IMR-90 (cell line): ENCODE data around the gene FGG. TPM values are rescaled to one million over a fixed set of nuclear protein-coding genes. Genes with fewer than 3 reads are reported as not detected.
"Not testable (repeated sequence)": the region's sequence is repeated elsewhere in the genome, so short reads cannot be mapped to it uniquely, and the experiment has no call there.

Source experiments
- ATAC-seq: fragments of 200-7000 bp; cut with Tn5 transposase; 2 replicates; pipeline ENCODE4 v1.9.1; 2020; ENCODE audit warnings: low read depth, mild to moderate bottlenecking, moderate library complexity
- BruUV-seq: library from RNA; stranded (reverse); fragments of 400-500 nt; replicated peaks from 2 replicates; lab custom pipeline; 2021; lab: Mats Ljungman, UMichigan
- CTCF ChIA-PET: fragments of 300-600 bp; formaldehyde crosslinking; extraction: SDS; loops from one replicate; lab custom pipeline; 2021; ENCODE audit warnings: antibody characterized with exemption; lab: Yijun Ruan, JAX
- POLR2A ChIA-PET: fragments of 300-600 bp; sonication (Branson Sonifier 250); formaldehyde crosslinking; loops from one replicate; lab custom pipeline; 2022; ENCODE audit warnings: antibody characterized with exemption; ENCODE audit not compliant: unreplicated experiment; lab: Charles Lee
- DNase-seq: peaks from one replicate; pipeline ENCODE4 v3.0.0; 2013
- H2AFZ ChIP-seq: replicated peaks from 2 replicates; pipeline ENCODE3; 2013; ENCODE audit warnings: low read length, mild to moderate bottlenecking; ENCODE audit not compliant: poor library complexity
- H2AK5ac ChIP-seq: 2 replicates; pipeline ENCODE4 v1.6.1; 2013; ENCODE audit warnings: low read depth, low read length, inconsistent platforms
- H2AK9ac ChIP-seq: replicated peaks from 2 replicates; pipeline ENCODE3; 2013; ENCODE audit warnings: mild to moderate bottlenecking, low read depth, low read length, moderate library complexity; ENCODE audit not compliant: poor library complexity
- H2BK120ac ChIP-seq: 2 replicates; pipeline ENCODE4 v1.6.1; 2013; ENCODE audit warnings: low read depth, low read length, inconsistent platforms
- H2BK15ac ChIP-seq: 3 replicates; pipeline ENCODE4 v1.6.1; 2013; ENCODE audit warnings: low read depth, low read length, inconsistent platforms
- H2BK20ac ChIP-seq: 2 replicates; pipeline ENCODE4 v1.6.1; 2013; ENCODE audit warnings: low read depth, mild to moderate bottlenecking, inconsistent platforms, low read length, moderate library complexity
- H2BK5ac ChIP-seq: 2 replicates; pipeline ENCODE4 v1.6.1; 2013; ENCODE audit warnings: mild to moderate bottlenecking, low read depth, low read length, inconsistent platforms; ENCODE audit not compliant: poor library complexity, severe bottlenecking
- H3K14ac ChIP-seq: replicated peaks from 2 replicates; pipeline ENCODE4 v1.6.1; 2013; ENCODE audit warnings: low read depth, low read length, inconsistent platforms
- H3K18ac ChIP-seq: 2 replicates; pipeline ENCODE4 v1.6.1; 2013; ENCODE audit warnings: low read depth, low read length, control low read depth
- H3K23ac ChIP-seq: 2 replicates; pipeline ENCODE4 v1.6.1; 2013; ENCODE audit warnings: low read depth, low read length, inconsistent platforms
- H3K27ac ChIP-seq: 2 replicates; pipeline ENCODE4 v1.5.1; 2013; ENCODE audit warnings: mild to moderate bottlenecking, control low read depth, low read length; ENCODE audit not compliant: insufficient read depth
- H3K27me3 ChIP-seq: 2 replicates; pipeline ENCODE4 v1.6.1; 2013; ENCODE audit warnings: low read length; ENCODE audit not compliant: control insufficient read depth, insufficient read depth
- H3K36me3 ChIP-seq: 2 replicates; pipeline ENCODE4 v1.6.1; 2013; ENCODE audit warnings: low read length, mixed read lengths; ENCODE audit not compliant: control insufficient read depth, insufficient read depth
- H3K4ac ChIP-seq: 2 replicates; pipeline ENCODE4 v1.6.1; 2013; ENCODE audit warnings: low read depth, low read length, inconsistent platforms
- H3K4me1 ChIP-seq: 2 replicates; pipeline ENCODE4 v1.6.1; 2013; ENCODE audit warnings: low read length, mixed read lengths; ENCODE audit not compliant: control insufficient read depth, insufficient read depth
- H3K4me2 ChIP-seq: 2 replicates; pipeline ENCODE4 v1.6.1; 2013; ENCODE audit warnings: low read depth, mild to moderate bottlenecking, control low read depth, low read length, moderate library complexity
- H3K4me3 ChIP-seq: 2 replicates; pipeline ENCODE4 v1.5.1; 2013; ENCODE audit warnings: low read depth, mild to moderate bottlenecking, control low read depth, low read length, moderate library complexity; ENCODE audit not compliant: insufficient read depth
- H3K56ac ChIP-seq: 2 replicates; pipeline ENCODE4 v1.6.1; 2013; ENCODE audit warnings: low read length, inconsistent platforms; ENCODE audit not compliant: insufficient read depth; ENCODE audit errors: extremely low read depth
- H3K79me1 ChIP-seq, 2 experiments: 2 replicates each; pipeline ENCODE4 v1.6.1; 2013; ENCODE audit warnings: low read length in 2 of 2, inconsistent platforms in 1 of 2, low read depth in 1 of 2
- H3K9ac ChIP-seq: 2 replicates; pipeline ENCODE4 v1.6.1; 2013; ENCODE audit warnings: low read depth, low read length, control low read depth
- H3K9me1 ChIP-seq: 2 replicates; pipeline ENCODE4 v1.6.1; 2013; ENCODE audit warnings: low read length, inconsistent platforms; ENCODE audit not compliant: insufficient read depth
- H3K9me3 ChIP-seq: 2 replicates; pipeline ENCODE4 v1.6.1; 2013; ENCODE audit warnings: low read length; ENCODE audit not compliant: control insufficient read depth, insufficient read depth
- H4K20me1 ChIP-seq: 2 replicates; pipeline ENCODE4 v1.6.1; 2013; ENCODE audit warnings: low read length, inconsistent platforms; ENCODE audit not compliant: insufficient read depth
- H4K5ac ChIP-seq: 2 replicates; pipeline ENCODE4 v1.6.1; 2013; ENCODE audit warnings: mild to moderate bottlenecking, low read depth, low read length, control low read depth
- H4K8ac ChIP-seq, 2 experiments: 2 replicates each; pipeline ENCODE4 v1.6.1; 2013; ENCODE audit warnings: low read depth in 2 of 2, low read length in 2 of 2, control low read depth in 1 of 2, inconsistent platforms in 1 of 2
- H4K91ac ChIP-seq: 2 replicates; pipeline ENCODE4 v1.6.1; 2013; ENCODE audit warnings: low read depth, low read length, inconsistent platforms; ENCODE audit not compliant: insufficient read depth
- WGBS, 2 experiments: methylation state at CpG; one replicate each; pipeline versions ENCODE4 v1.1.5 to v1.1.7; 2013; ENCODE audit warnings: missing lambda C conversion rate in 2 of 2; ENCODE audit not compliant: insufficient read length in 1 of 2; ENCODE audit errors: extremely low coverage in 2 of 2; 5-methylcytosine and 5-hydroxymethylcytosine counted together
- dilution Hi-C: fragments of 300-500 bp; cut with HindIII; formaldehyde crosslinking; loops from one replicate; pipeline ENCODE4 v1.14.3; 2018; ENCODE audit warnings: low sequenced_read_pairs; ENCODE audit not compliant: unreplicated experiment
- in situ Hi-C: fragments of 300-500 bp; cut with MboI; formaldehyde crosslinking; loops from 3 replicates; pipeline ENCODE4 v1.14.3; 2019; ENCODE audit warnings: low sequenced_read_pairs, inconsistent platforms, mixed read lengths
- intact Hi-C: fragments of 100-400 bp; cut with micrococcal nuclease; formaldehyde crosslinking; loops from 2 replicates; pipeline ENCODE4 v1.10.0; 2022
- polyA plus RNA-seq, 3 experiments: library from polyadenylated mRNA; depleted of rRNA; stranded (reverse); fragments of >200 nt; gene quantifications; 2 replicates each; pipeline ENCODE4 v1.2.3, GENCODE V29; 2012; ENCODE audit warnings: low replicate concordance in 1 of 3
- total RNA-seq: library from RNA; depleted of rRNA; stranded (reverse); fragments of >200 nt; gene quantifications from 2 replicates; pipeline ENCODE4 v1.2.3, GENCODE V29; 2012

The FGG gene
- total and polyA plus RNA-seq, 2 of the 4 experiments (the other 2 are of a cell fraction) = not detected

DNA sequence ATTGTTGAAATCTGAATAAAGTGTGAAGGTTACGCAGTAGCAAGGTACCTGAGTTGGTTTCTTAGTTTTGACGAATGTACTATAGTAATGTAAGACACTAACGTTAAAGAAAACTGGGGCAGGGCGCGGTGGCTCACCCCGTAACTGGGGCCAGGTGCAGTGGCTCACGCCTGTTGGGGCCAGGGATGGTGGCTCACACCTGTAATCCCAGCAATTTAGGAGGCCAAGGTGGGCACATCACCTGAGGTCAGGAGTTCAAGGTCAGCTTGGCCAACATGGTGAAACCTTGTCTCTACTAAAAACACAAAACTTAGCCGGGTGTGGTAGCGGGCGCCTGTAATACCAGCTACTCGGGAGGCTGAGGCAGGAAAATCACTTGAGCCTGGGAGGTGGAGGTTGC lies 15.2 kb downstream of the FGG start:
- H3K79me1 ChIP-seq, H2AK9ac ChIP-seq, H2AK5ac ChIP-seq, DNase-seq, dilution Hi-C loops, intact Hi-C loops, H3K9ac ChIP-seq, H3K23ac ChIP-seq, in situ Hi-C loops, H4K91ac ChIP-seq, H3K14ac ChIP-seq, H3K36me3 ChIP-seq, BruUV-seq, CTCF ChIA-PET, ATAC-seq, H2BK5ac ChIP-seq, H3K4me1 ChIP-seq, H3K27ac ChIP-seq, H3K4me3 ChIP-seq, H2BK120ac ChIP-seq, H4K20me1 ChIP-seq, H4K5ac ChIP-seq, H2AFZ ChIP-seq, H3K9me3 ChIP-seq, H2BK15ac ChIP-seq, H3K4me2 ChIP-seq, H3K4ac ChIP-seq, H4K8ac ChIP-seq, H3K9me1 ChIP-seq, H2BK20ac ChIP-seq, H3K56ac ChIP-seq, H3K27me3 ChIP-seq, H3K18ac ChIP-seq: not testable (repeated sequence)
- 86% methylated on average over 1 of the region's 11 CpGs; no CpG with 5 or more reads in 1 of the 2 experiments for WGBS, 2 experiments
- POLR2A ChIA-PET = interaction anchor here (0.6 kb wide), 1 partner anchor 225 kb away, joined by 4 read pairs; no protein-coding TSS in a partner anchor
